NT2/D1 (cell line): ENCODE results near the gene CENPX.
"Not testable (repeated sequence)": the region's sequence is repeated elsewhere in the genome, so short reads cannot be mapped to it uniquely, and the experiment has no call there.

ENCODE experiments used
- DNase-seq: peaks from one replicate; pipeline ENCODE4 v3.0.0-alpha.2; 2011; ENCODE audit warnings: low read depth, low spot score
- H3K27me3 ChIP-seq: 2 replicates; pipeline ENCODE4 v1.6.0; 2011; ENCODE audit warnings: mild to moderate bottlenecking; ENCODE audit not compliant: insufficient read length, insufficient read depth
- H3K36me3 ChIP-seq: 2 replicates; pipeline ENCODE4 v1.6.1; 2011; ENCODE audit warnings: mild to moderate bottlenecking, low read length, mixed read lengths; ENCODE audit not compliant: insufficient read depth, insufficient read length
- H3K4me1 ChIP-seq: 2 replicates; pipeline ENCODE4 v1.5.1; 2011; ENCODE audit not compliant: insufficient read depth, insufficient read length
- H3K4me3 ChIP-seq: 2 replicates; pipeline ENCODE4 v1.5.1; 2011; ENCODE audit warnings: low read depth; ENCODE audit not compliant: insufficient read length
- H3K9ac ChIP-seq: 2 replicates; pipeline ENCODE4 v1.6.0; 2011; ENCODE audit warnings: low read depth; ENCODE audit not compliant: insufficient read length
- H3K9me3 ChIP-seq: 2 replicates; pipeline ENCODE4 v1.5.1; 2011; ENCODE audit warnings: mild to moderate bottlenecking, low read length; ENCODE audit not compliant: insufficient read depth
- SUZ12 ChIP-seq: IDR thresholded peaks from 2 replicates; pipeline ENCODE4 v1.6.1; 2011; ENCODE audit not compliant: insufficient read length, insufficient read depth; ENCODE audit errors: extremely low read depth
- YY1 ChIP-seq: IDR thresholded peaks from 2 replicates; pipeline ENCODE4 v1.6.1; 2011; ENCODE audit not compliant: insufficient read length, insufficient read depth
- ZNF274 ChIP-seq: IDR thresholded peaks from 2 replicates; pipeline ENCODE4 v1.6.1; 2011; ENCODE audit warnings: mild to moderate bottlenecking, low read depth, low read length

Gene CENPX

GRCh38 chr17:81990836-81991683 lies 31.6 kb downstream of the CENPX start:
- Histone ChIP-seq H3K4me3 (no peak overlapping the region), H3K36me3 (peaks cover 49% of the 10 kb centered on the region), H3K9me3 (no peaks in the 10 kb centered on the region; the same call in 1 of the 2 replicates), H3K4me1 (peaks cover 50% of the 10 kb centered on the region), H3K27me3 (no peaks in the 10 kb centered on the region), H3K9ac (peak overlapping the region; percentile 62)
- TF ChIP-seq SUZ12, result no peak
- no peak for TF ChIP-seq YY1
- TF ChIP-seq ZNF274, result no peak
- DNase-seq, result no peak

DNA sequence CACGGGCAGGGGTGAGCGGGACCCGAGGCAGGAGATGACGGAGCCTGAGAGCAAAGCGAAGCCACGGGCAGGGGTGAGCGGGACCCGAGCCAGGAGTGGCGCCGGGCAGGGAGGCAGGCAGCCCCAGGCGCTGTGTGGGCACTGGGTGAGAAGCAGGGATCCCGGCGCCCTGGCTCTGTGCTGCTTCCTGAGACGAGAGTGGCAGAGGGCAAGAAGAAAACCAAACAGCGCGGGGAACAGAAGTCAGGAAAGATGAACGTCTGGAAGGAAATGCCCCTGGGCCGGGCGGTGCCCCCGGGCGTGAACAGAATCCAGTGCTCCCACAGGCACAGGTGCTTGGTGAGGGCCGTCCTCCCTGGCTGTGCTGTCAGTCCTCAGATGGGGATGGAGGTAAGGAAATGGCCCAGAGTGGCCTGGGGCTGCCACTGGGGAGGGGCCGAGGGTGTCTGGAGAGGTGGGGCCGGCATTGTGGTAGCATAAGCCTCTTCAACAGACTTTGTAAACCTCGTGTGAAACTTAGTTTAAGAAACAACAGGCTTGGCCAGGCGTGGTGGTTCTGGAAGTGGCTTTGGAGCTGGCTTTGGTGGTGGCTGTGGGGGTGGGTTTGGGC lies 35.4 kb downstream of the CENPX start:
- Histone ChIP-seq H3K27me3 (no peaks in the 10 kb centered on the region), H3K4me1 (peaks cover 27% of the 10 kb centered on the region), H3K36me3 (peaks cover 60% of the 10 kb centered on the region), H3K9ac (no peak overlapping the region), H3K4me3 (no peak overlapping the region), H3K9me3 (no peaks in the 10 kb centered on the region; the same call in 1 of the 2 replicates)
- DNase-seq, result no peak
- TF ChIP-seq SUZ12, result no peak
- no peak for TF ChIP-seq ZNF274
- TF ChIP-seq YY1, result no peak

DNA sequence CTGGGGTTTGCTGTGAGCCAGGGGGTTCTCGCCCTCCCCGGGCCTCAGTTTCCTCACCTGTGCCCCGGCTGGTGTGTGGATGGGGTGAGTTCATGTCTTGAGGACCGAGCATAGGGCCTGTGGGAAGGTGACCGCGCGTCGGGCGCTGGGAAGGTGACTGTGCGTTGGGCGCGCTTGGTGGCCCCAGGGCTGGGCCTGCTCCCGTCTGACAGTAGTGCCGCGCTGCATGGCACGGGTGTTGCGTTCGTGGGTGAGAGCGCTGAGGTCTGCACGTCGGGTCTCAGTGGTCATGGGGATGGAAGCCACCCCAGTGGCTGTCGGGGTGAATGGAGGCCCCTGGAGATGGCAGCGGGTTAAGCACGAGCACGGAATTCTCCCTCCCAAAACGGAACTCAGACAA lies 36.1 kb downstream of the CENPX start:
- Histone ChIP-seq H3K36me3 (peaks cover 63% of the 10 kb centered on the region), H3K9me3 (no peaks in the 10 kb centered on the region; the same call in 1 of the 2 replicates), H3K4me3 (no peak overlapping the region), H3K9ac (no peak overlapping the region), H3K27me3 (no peaks in the 10 kb centered on the region), H3K4me1 (peaks cover 21% of the 10 kb centered on the region)
- no peak for DNase-seq
- TF ChIP-seq ZNF274 (no peak), YY1 (no peak), SUZ12 (no peak)

DNA sequence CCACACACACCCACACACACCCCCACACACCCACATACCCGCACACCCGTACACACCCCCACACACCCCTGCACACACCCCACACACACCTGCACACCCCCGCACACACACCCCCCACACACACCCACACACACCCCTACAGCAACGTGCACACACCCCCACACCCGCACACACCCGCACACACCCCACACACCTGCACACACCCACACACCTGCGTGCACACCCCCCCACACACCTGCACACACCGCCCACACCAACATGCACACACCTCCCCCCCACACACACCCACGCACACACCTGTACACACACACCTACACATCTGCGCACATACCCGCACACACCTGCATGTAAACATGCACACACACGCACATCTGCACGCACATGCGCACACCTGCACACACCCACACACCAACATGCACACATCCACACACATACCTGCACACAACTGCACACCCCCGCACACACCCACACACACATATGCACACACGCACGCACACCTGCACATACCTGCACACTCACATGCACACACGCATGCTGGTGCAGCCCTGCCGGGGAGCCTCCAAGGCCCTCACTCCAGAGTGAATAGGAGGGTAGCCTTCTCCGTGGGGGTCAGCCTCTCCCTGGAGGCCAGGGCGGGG lies 37.8 kb downstream of the CENPX start:
- TF ChIP-seq SUZ12 (no peak), ZNF274 (no peak), YY1 (no peak)
- H3K4me3 ChIP-seq, result no peak overlapping the region
- H3K27me3 ChIP-seq, result no peaks in the 10 kb centered on the region
- H3K9me3 ChIP-seq, result no peaks in the 10 kb centered on the region
- peaks cover 59% of the 10 kb centered on the region for H3K36me3 ChIP-seq
- DNase-seq, result no peak
- peaks cover 12% of the 10 kb centered on the region for H3K4me1 ChIP-seq
- no peak overlapping the region for H3K9ac ChIP-seq

DNA sequence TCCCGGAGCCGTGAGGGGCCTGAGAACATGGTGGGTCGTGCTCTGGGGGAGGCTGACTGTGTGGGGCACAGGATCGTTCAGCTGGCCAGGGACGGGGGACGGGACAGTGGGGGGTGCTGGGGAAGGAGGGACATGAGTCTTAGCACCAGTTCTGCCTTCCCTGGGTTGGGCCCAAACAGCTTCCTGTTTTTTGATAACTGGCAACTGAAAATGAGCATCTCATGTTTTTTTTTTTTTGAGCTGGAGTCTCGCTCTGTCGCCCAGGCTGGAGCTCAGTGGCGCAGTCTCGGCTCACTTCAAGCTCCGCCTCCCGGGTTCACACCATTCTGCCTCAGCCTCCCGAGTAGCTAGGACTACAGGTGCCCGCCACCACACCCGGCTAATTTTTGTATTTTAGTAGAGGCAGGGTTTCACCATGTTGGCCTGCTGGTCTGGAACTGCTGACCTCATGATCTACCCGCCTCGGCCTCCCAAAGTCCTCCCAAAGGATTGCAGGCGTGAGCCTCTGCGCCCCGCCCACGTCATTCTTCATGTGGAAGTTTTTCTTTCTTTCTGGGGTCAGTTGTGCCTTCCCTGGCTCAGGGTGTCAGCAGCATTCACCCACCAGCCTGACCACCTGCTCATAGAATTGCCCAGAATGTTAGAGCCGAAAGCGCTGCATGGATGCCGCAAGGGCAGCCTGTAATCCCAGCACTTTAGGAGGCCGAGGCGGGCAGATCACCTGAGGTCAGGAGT lies 38.9 kb downstream of the CENPX start:
- DNase-seq, result no peak
- H3K9ac ChIP-seq, result no peak overlapping the region
- TF ChIP-seq YY1 (no peak), SUZ12 (no peak), ZNF274 (no peak)
- no peak overlapping the region for H3K4me3 ChIP-seq
- H3K36me3 ChIP-seq, result peaks cover 64% of the 10 kb centered on the region
- H3K4me1 ChIP-seq, result peaks cover 9% of the 10 kb centered on the region
- no peaks in the 10 kb centered on the region for H3K9me3 ChIP-seq
- H3K27me3 ChIP-seq, result no peaks in the 10 kb centered on the region

- Histone ChIP-seq H3K36me3 (peaks cover 63% of the 10 kb centered on the region), H3K4me1 (peaks cover 14% of the 10 kb centered on the region), H3K4me3 (no peak overlapping the region), H3K9ac (no peak overlapping the region), H3K27me3 (no peaks in the 10 kb centered on the region), H3K9me3 (no peaks in the 10 kb centered on the region)
- no peak for TF ChIP-seq YY1
- no peak for TF ChIP-seq SUZ12
- TF ChIP-seq ZNF274, result no peak
- no peak for DNase-seq
These were observed 39.6 kb downstream of the CENPX start for GRCh38 chr17:81983011-81983638.

DNA sequence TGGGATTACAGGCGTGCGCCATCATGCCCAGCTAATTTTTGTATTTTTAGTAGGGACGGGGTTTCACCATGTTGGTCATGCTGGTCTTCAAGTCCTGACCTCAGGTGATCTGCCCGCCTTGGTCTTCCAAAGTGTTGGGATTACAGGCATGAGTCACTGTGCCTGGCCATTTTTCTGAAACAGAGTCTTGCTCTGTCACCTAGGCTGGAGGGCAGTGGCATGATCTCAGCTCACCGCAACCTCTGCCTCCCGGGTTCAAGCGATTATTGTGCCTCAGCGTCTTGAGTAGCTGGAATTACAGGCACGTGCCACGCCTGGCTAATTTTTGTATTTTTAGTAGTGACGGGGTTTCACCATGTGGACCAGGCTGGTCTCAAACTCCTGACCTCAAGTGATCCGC lies 41.2 kb downstream of the CENPX start:
- Histone ChIP-seq H3K36me3 (peaks cover 52% of the 10 kb centered on the region), H3K4me1 (peaks cover 16% of the 10 kb centered on the region)
- DNase-seq, H3K4me3 ChIP-seq, H3K9ac ChIP-seq, H3K9me3 ChIP-seq, H3K27me3 ChIP-seq: not testable (repeated sequence)
